ENCODE results near the gene TF.
A peak's percentile ranks its signal among the peaks of the same experiment; 100 is the strongest.

The TF gene

GRCh38 chr3:133803469-133803868, 57.3 kb downstream of the TF start:
- H3K27ac ChIP-seq (replicated peaks): no peak overlapping the region
- no peak overlapping the region for H3K4me3 ChIP-seq (replicated peaks; ENCODE audit: insufficient read depth, low read length)
- TF ChIP-seq SPI1 (IDR thresholded peaks at IDR 0.05; ENCODE audit: borderline replicate concordance, low read depth): peak; percentile 68; the same call in 1 of the 2 replicates
- no peak for TF ChIP-seq CTCF (IDR thresholded peaks at IDR 0.05; ENCODE audit: insufficient read depth, low read length)
- peak in 1 of 2 experiments; percentile 47 for DNase-seq (ENCODE audit: low read depth in 1 of 2, low spot score in 1 of 2)
- no peaks in the 10 kb centered on the region for H3K27me3 ChIP-seq (ENCODE audit: insufficient read depth, poor library complexity, severe bottlenecking)

- DNase-seq (ENCODE audit: low read depth in 1 of 2, low spot score in 1 of 2): no peak
- TF ChIP-seq SPI1 (IDR thresholded peaks at IDR 0.05; ENCODE audit: borderline replicate concordance, low read depth) (no peak), POLR2AphosphoS5 (IDR thresholded peaks at IDR 0.05; ENCODE audit: low read depth) (no peak), GABPA (IDR thresholded peaks at IDR 0.05; ENCODE audit: low read depth) (no peak)
- Histone ChIP-seq H3K4me3 (replicated peaks; ENCODE audit: insufficient read depth, low read length) (no peak overlapping the region), H3K27me3 (ENCODE audit: insufficient read depth, poor library complexity, severe bottlenecking) (no peaks in the 10 kb centered on the region), H3K27ac (replicated peaks) (no peak overlapping the region)
Observed at GRCh38 chr3:133804896-133805295, 58.7 kb downstream of the TF start.

GRCh38 chr3:133805384-133805701, 59.1 kb downstream of the TF start:
- Histone ChIP-seq H3K4me3 (replicated peaks; ENCODE audit: insufficient read depth, low read length) (peak overlapping the region; percentile 96), H3K27me3 (ENCODE audit: insufficient read depth, poor library complexity, severe bottlenecking) (no peaks in the 10 kb centered on the region), H3K27ac (replicated peaks) (no peak overlapping the region)
- no peak for TF ChIP-seq SPI1 (IDR thresholded peaks at IDR 0.05; ENCODE audit: borderline replicate concordance, low read depth)
- TF ChIP-seq GABPA (IDR thresholded peaks at IDR 0.05; ENCODE audit: low read depth): no peak
- TF ChIP-seq REST (IDR thresholded peaks at IDR 0.05; ENCODE audit: insufficient replicate concordance, low read depth): no peak
- TF ChIP-seq POLR2AphosphoS5 (IDR thresholded peaks at IDR 0.05; ENCODE audit: low read depth): no peak
- TF ChIP-seq CTCF (IDR thresholded peaks at IDR 0.05; ENCODE audit: insufficient read depth, low read length): no peak
- no peak for DNase-seq (ENCODE audit: low read depth in 1 of 2, low spot score in 1 of 2)

GRCh38 chr3:133805702-133806475, 59.7 kb downstream of the TF start, which contains the start of gene SRPRB:
TSS of gene SRPRB (plus strand) at chr3:133805815. CDS start at chr3:133805849, 34 bp downstream.
- no peaks in the 10 kb centered on the region for H3K27me3 ChIP-seq (ENCODE audit: insufficient read depth, poor library complexity, severe bottlenecking)
- H3K27ac ChIP-seq (replicated peaks): peak within 1 kb of the TSS; percentile 88
- peak within 1 kb of the TSS; percentile 96 for H3K4me3 ChIP-seq (replicated peaks; ENCODE audit: insufficient read depth, low read length)
- TF ChIP-seq REST (IDR thresholded peaks at IDR 0.05; ENCODE audit: insufficient replicate concordance, low read depth) (peak; percentile 48), GABPA (IDR thresholded peaks at IDR 0.05; ENCODE audit: low read depth) (no peak), CTCF (IDR thresholded peaks at IDR 0.05; ENCODE audit: insufficient read depth, low read length) (no peak), POLR2AphosphoS5 (IDR thresholded peaks at IDR 0.05; ENCODE audit: low read depth) (peak; percentile 91), SPI1 (IDR thresholded peaks at IDR 0.05; ENCODE audit: borderline replicate concordance, low read depth) (no peak)
- peak; percentile 86 to 96 for DNase-seq (ENCODE audit: low read depth in 1 of 2, low spot score in 1 of 2)
